GM19043 (cell line): ENCODE measurements around the gene GGNBP2.

Experiments used
- ATAC-seq: cut with Tn5 transposase; IDR thresholded peaks from one replicate; pipeline ENCODE4 v1.9.1; 2021; ENCODE audit warnings: low read depth; ENCODE audit not compliant: unreplicated experiment

The GGNBP2 gene

GRCh38 chr17:36514856-36515255 lies 29.9 kb upstream of the GGNBP2 start:
- ATAC-seq, result no peak

GRCh38 chr17:36515837-36516236 lies 28.9 kb upstream of the GGNBP2 start:
- no peak for ATAC-seq

- ATAC-seq, result no peak
These were observed 21.6 kb upstream of the GGNBP2 start for GRCh38 chr17:36523113-36523512.

GRCh38 chr17:36524428-36524876 lies 20.3 kb upstream of the GGNBP2 start:
- ATAC-seq, result no peak

GRCh38 chr17:36525113-36525512 lies 19.6 kb upstream of the GGNBP2 start:
- no peak for ATAC-seq

GRCh38 chr17:36525888-36526287 lies 18.8 kb upstream of the GGNBP2 start:
- no peak for ATAC-seq

- ATAC-seq, result no peak
These were observed 17.0 kb upstream of the GGNBP2 start for GRCh38 chr17:36527621-36528250.

GRCh38 chr17:36529121-36529520 lies 15.6 kb upstream of the GGNBP2 start:
- no peak for ATAC-seq

- no peak for ATAC-seq
These were observed 12.2 kb upstream of the GGNBP2 start for GRCh38 chr17:36532435-36532975.

GRCh38 chr17:36533935-36534839 lies 10.5 kb upstream of the GGNBP2 start:
- ATAC-seq, result no peak

- ATAC-seq, result peak; percentile 68
These were observed 9.7 kb upstream of the GGNBP2 start, which contains the start of the genes MYO19 and PIGW for GRCh38 chr17:36534840-36535668. Gene MYO19 (minus strand): TSS chr17:36534868. CDS start chr17:36532538, 2,330 bp downstream. Gene PIGW (plus strand): TSS chr17:36534987. CDS start chr17:36537102, 2,115 bp downstream.

GRCh38 chr17:36535669-36536081 lies 9.0 kb upstream of the GGNBP2 start:
- ATAC-seq, result no peak

- ATAC-seq, result no peak
These were observed 4.0 kb upstream of the GGNBP2 start for GRCh38 chr17:36540696-36541095.

- no peak for ATAC-seq
These were observed 2.0 kb upstream of the GGNBP2 start for GRCh38 chr17:36542755-36543154.

- ATAC-seq, result no peak
These were observed 744 bp upstream of the GGNBP2 start for GRCh38 chr17:36544044-36544306.

GRCh38 chr17:36545077-36545464 lies 352 bp downstream of the GGNBP2 start:
- ATAC-seq, result peak; percentile 11

GRCh38 chr17:36545465-36546417 lies 1.0 kb downstream of the GGNBP2 start:
- ATAC-seq, result peak; percentile 56

- no peak for ATAC-seq
These were observed 1.8 kb downstream of the GGNBP2 start for GRCh38 chr17:36546418-36547093.

- ATAC-seq, result no peak
These were observed 3.1 kb downstream of the GGNBP2 start for GRCh38 chr17:36547776-36548175.
